GM19238 (cell line): ENCODE measurements around the gene CHST8.
"Not testable (repeated sequence)": the region's sequence is repeated elsewhere in the genome, so short reads cannot be mapped to it uniquely, and the experiment has no call there.

Experiments
- DNase-seq: peaks from one replicate; pipeline ENCODE4 v3.0.0; 2011; ENCODE audit warnings: low spot score; ENCODE audit not compliant: insufficient read length

CHST8 gene

DNA sequence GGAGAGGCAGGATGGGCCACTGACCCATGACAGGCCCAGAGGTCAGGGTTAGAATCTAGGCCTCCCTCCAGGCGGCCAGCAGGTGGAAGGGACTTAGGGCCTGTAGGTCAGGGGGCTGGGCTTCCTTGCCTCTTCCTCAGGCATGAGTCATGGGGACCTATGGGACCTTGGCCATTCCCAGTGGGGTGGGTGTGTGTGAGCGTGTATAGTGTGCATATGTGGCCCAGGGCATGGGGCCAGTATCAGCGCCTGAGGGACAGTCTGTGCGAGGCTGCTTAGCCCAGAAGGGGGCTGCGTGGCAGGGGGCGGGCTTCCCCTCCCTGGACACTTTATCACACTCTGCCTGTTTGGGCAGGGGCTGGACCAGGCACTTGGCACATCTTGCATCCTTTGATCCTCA lies 188.2 kb downstream of the CHST8 start:
- DNase-seq: no peak

DNA sequence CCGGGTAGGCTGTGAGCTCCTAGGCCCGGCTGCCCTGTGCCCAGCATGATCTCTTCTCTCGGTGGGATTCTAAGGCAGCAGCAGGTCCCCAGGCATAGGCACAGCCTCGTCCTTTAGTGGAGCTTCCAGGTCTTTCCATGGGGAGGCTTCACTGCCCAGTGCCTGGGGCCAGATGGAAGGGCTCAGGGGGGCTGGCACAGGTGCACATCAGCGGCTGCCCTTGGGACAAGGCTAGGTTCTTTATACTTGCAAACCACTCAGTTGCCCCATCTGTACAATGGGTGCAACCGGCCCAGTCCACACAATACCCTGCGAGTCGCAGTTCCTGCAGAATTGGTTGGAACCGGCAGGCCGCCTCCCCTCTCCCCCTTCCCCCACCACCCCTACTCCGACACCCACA lies 189.1 kb downstream of the CHST8 start:
- DNase-seq: no peak

DNA sequence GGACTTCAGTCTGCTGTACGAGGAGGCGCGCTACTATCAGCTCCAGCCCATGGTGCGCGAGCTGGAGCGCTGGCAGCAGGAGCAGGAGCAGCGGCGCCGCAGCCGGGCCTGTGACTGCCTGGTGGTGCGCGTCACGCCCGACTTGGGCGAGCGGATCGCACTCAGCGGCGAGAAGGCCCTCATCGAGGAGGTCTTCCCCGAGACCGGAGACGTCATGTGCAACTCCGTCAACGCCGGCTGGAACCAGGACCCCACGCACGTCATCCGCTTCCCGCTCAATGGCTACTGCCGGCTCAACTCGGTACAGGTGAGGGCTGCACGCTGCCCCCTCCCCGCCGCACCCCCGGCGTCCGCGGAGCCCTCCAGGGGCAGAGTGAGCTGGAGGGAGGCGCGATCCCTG lies 189.5 kb downstream of the CHST8 start:
- DNase-seq: no peak

DNA sequence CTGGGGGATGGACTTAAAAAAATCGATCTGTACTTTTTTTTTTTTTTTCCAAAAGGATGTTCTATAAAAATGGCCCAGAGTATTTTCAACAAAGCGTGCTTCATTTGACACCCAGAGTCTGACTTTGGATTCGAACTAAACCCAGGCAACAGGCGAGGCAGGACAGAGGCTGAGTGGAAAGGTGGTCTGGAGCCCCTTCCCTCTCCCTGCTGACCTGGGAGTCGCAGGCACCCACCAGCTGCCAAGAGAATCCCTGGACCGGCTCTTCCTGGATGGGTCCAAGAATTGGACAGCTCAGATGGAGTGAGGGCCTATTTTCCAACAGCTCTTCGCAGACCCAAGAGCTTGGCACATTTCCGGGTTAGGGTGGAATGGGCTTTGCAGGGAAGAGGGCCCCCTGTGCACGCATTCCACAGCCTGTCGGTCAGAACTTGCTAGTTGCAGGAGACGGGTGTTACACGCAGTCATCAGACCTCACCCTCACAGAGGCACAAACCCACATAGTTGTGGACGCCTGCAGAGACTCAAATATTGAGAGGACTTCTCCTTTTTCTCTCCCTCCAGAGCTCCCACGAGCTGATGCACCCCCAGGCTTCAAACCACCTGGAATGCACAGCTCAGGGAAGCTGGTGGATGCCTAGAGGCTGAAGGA lies 190.1 kb downstream of the CHST8 start:
- no peak for DNase-seq

DNA sequence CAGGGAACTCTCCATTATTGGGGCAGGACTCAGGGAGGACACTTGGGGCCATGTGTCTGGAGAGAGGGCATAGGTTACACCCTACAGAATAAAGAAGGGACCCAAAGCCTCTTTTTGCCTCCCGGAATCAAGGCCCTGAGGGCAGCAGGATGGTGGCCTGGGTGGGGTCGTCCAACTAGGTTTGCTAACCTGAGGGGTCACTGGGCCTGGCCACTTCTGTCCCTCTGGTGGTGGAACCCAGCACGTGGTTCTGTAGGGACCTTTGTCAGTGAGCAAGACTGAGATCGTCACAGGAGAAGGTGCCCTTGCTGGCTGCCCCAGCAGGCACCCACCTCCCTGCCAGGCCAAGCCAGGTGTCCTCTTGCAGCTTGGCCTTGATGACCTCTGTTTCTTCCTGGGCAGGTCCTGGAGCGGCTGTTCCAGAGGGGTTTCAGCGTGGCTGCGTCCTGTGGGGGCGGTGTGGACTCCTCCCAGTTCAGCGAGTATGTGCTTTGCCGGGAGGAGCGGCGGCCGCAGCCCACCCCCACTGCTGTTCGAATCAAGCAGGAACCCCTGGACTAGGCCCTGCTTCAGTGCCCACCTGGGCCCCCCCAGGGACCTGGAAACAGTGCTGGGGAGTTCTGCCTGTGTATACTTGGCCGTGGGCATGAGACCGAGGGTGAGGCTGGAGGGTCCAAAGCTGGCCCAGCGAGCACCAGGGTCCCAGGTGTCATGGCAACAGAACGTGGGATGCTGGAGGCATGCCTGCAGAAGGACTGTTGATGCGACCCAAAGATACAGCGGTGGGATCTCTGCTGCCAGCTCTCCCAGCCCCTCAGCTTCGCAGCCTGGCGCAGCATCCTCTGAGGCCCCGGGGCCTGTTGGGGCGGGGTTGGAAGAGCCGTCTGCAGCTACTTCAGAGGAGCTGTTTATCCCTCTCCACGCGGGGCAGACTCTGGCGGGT lies 190.9 kb downstream of the CHST8 start:
- no peak for DNase-seq

DNA sequence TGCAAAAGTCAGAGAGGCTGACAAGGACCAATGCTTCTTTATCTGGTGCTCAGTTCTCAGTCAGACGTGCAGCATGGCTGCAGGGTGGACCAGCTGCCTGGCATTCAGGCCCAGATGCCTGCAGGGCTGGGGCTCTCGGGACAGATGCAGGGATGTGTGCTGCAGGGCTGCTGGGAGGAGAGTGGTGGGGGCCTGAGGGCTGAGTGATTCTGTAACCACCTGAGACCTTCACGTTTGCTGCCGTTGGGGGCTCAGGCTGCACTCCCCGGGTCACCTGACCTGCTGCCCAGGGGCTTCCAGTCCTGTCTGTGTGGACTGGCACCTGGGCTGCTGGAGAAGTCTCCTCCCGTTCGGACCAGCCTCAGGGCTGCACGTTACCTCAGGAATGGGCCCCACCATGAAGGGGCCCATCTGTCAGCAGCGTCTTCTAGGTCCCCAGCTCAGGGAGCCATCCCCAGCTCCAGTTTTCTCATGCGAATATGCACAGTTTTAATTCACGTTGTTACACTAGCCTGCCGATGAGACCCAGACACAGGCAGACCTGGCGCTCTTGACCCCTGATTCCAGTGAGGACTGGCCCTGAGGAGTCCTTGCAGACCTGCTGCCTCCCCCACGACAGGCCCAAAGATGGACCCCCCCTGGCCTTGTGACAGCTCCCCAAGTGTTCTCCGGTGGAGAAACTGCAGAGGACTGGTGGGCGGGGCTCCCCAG lies 191.8 kb downstream of the CHST8 start:
- DNase-seq: no peak

DNA sequence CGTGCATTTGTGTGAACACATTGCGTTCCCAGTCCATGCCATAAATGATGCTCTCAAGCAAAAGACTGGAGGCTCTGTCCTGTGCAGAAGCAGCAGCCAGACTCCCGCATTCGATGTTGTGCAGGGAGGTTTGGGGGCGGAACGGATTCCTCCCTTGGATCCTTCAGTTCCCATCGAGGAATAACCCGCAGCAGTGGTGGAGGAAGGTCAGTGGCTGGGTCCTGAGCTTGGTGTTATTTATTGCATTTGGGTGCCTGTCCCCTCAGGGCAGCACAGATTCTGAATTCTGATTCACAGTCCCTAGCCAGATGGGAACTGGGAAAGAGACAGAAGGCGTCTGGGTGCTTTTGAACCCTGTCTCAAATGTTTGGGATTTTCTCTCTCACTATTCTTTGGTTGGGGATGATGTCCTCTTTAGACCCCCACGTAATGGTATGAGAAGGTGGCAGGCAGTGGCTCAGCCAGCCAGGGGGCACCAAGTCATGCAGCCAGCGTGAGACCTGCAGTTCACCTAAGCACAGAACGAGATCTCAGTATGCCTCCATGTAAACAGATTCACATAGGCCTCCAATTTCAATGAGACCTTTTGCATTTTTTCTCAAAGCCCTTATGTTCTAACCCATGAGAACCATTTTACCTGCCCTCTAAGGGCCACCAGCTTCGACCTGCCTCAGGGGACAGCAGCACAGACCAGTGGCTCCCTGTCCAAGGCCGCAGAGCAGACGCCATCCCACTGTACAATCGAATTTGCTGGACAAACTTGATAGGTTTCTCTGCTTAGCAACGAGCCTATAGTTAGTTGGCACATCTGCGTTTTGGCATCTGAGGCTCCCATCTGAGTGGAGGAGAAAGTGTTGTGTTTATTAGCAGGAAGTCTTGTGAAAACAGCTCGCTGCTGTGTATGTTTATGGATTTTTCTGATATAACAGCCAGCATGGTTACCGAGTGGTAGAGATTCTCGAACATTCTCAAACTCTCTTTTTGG lies 192.7 kb downstream of the CHST8 start:
- no peak for DNase-seq

DNA sequence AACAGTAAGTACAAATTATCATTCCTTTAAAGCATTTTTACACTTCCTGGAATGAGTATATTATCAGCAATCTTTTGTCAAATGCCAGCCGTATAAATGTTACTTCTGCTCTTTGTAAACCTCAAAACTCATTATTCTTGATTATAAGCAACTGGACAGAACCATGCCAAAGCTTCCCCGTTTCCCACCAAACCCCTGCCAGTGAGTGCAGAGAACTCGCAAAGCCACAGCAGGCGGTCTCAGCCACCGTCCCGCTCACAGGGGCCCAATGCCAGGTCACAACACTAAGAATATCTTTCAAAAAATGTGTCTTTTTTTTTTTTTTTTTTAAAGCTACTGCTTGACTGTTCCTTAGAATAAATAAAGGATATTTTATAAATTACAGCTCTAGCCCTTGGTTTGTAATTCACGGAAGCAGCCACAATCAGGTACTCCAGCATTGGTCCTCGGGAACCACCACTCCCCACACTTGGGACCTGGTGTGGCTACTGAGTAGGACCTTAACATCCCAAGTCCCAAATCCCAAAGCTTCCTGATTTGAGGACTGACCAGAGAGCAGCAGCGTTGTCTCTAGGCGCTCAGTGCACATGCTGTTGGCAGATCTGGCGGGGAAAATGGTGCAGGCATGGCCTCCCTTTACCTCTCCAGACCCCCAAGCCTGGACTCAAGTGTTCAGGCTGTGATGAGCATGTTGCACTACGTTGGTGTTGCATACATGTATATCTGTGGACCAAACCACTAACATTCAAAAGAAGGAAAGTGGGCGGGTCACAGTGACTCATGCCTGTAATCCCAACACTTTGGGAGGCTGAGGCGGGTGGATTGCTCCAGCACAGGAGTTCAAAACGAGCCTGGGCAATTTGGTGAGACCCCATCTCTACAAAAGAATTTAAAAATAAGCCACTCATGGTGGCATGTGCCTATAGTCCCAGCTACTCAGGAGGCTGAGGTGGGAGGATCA lies 193.9 kb downstream of the CHST8 start:
- no peak for DNase-seq

DNA sequence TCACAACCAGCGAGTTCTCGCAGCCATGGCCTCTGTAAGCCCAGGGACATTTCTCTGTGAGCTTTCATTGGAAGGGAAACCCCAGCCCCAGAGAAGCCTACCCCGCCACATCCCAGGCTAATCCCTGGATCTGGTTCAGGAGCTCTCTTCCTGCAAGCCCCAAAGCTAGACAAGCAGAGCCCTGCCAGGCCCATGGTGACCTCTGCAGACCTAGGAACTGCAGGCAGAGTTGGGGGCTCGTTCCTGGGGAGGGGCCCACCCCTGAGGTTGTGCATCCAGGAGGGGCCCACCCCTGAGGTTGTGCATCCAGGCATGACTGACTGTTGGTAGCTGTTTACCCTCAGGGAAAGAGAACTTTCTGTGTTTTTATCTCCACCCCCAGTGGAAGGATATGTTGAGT lies 196.7 kb downstream of the CHST8 start:
- no peak for DNase-seq

DNA sequence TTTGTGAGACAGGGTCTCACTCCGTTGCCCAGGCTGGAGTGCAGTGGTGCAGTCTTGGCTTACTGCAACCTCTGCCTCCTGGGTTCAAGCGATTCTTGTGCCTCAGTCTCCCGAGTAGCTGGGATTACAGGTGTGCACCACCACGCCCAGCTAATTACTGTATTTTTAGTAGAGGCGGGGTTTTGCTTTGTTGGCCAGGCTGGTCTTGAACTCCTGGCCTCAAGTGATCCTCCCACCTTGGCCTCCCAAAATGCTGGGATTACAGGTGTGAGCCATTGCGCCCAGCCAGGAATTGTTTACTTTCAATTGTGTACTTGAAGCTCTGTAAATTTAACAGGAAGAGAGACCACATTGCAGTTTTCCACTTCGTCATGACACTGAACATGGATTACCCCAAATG lies 197.3 kb downstream of the CHST8 start:
- DNase-seq: not testable (repeated sequence)

DNA sequence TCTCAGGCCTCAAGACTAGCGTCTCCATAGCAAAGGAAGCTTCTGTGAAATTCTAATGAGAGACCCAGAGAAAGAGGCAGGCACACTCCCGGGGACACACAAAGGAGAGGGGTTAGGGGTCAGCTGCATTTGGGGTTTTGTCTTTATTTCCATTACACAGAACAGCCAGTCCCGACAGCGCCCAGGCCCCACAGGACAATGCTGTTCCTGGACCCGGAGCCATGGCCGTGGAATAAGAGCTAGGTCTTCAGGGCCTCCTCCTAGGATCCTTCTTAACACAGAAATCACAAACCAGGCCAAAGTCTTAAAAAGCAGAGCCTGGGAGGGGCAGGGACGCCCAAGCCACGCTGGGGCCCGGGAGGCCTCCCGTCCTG lies 197.7 kb downstream of the CHST8 start:
- DNase-seq: no peak

DNA sequence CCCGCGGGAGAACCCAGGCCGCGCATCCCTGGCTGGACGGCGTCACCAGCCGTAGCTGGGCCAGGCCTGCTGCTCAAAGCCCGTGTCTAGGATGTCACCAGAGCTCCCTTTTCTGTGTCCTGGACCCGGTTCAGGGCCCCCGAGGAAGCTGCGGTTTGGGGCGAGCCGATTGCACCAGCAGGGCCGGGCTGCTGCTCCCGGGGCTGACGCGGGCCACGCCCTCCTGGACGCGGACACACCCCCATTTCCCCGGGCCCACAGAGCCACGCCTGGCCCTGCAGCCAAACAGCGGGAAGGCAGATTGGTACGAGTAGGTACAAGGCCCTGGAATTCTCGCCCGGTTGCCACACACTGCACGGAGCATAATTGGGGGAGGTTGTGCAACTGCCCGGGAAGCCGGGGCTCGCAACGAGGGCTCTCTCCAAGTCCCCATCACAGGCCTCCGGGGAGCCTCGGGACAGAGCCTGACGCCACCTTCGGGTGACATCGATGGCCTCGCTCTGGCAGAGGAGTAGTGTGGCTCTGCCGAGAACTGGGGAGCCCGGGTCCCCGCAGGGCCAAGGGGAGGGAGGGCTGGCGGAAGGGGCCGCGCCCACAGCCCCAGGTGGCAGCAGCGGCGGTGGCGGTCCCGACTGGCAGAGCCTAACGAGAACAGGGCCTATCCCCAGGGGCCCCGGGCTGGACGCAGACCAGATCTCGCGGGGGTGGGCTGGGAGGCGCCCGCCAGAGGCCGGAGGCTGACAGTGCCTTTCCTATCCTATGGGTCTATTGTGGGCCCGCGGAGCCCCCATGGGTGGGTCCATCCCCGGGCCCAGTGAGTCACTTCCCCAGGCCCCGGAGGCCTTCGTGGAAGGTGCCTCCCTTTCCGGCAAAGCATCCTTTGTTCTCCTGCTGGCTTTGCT lies 198.4 kb downstream of the CHST8 start:
- DNase-seq: no peak

DNA sequence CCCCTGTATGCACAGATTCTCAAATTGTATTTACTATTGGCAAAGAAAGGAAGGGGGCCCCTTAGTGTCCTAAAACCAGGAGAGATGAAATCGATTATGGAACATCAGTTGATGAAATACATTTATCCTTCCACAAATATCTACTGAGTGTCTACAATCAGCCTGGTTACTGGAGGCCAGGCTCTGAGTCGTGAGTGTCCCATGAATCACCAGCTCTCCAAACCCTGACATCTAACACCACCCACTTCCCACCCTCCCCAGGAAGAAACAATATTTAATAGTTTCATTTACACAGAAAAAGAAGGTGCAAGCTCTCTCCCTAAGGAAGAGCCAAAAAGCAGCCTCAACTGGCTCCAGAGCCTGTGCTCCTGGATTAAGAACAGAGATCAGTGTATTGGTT lies 200.1 kb downstream of the CHST8 start:
- no peak for DNase-seq
